ENCODE data around the gene UBE2Q2.

Gene UBE2Q2

GRCh38 chr15:75928680-75929608, 85.7 kb downstream of the UBE2Q2 start:
- no peak for DNase-seq

GRCh38 chr15:75929799-75930565, 86.7 kb downstream of the UBE2Q2 start:
- no peak for DNase-seq

- no peak for DNase-seq
Observed at GRCh38 chr15:75930866-75931265, 87.6 kb downstream of the UBE2Q2 start.

GRCh38 chr15:75942464-75942863, 99.2 kb downstream of the UBE2Q2 start:
- no peak for DNase-seq

GRCh38 chr15:75943246-75943645, 100.0 kb downstream of the UBE2Q2 start:
- DNase-seq, result no peak

- DNase-seq, result no peak
Observed at GRCh38 chr15:75943713-75944215, 100.5 kb downstream of the UBE2Q2 start.

- DNase-seq, result no peak
Observed at GRCh38 chr15:75945953-75946352, 102.7 kb downstream of the UBE2Q2 start.

- no peak for DNase-seq
Observed at GRCh38 chr15:75947092-75947491, 103.8 kb downstream of the UBE2Q2 start.

- no peak for DNase-seq
Observed at GRCh38 chr15:75948761-75949296, 105.6 kb downstream of the UBE2Q2 start.
